K562 (cell line): ENCODE results near the gene SDK1. TPM values are rescaled to one million over a fixed set of nuclear protein-coding genes. Genes with fewer than 3 reads are reported as not detected.

ENCODE experiments used
- ATAC-seq: fragments of 200-7000 bp; cut with Tn5 transposase; 3 replicates; pipeline ENCODE4 v1.9.1; 2020; ENCODE audit warnings: moderate library complexity
- BruUV-seq: library from RNA; stranded (reverse); fragments of 400-500 nt; replicated peaks from 2 replicates; lab custom pipeline; 2021; lab: Mats Ljungman, UMichigan
- CTCF ChIA-PET: fragments of 300-600 bp; formaldehyde crosslinking; extraction: SDS; loops from one replicate; lab custom pipeline; 2021; ENCODE audit warnings: low intra/inter-chr PET ratio; lab: Yijun Ruan, JAX
- POLR2A ChIA-PET: fragments of 300-600, 350-650 bp; sonication (Branson Sonifier 250); formaldehyde crosslinking; extraction: SDS; loops from one replicate; lab custom pipeline; 2021; ENCODE audit warnings: antibody characterized with exemption, inconsistent platforms; lab: Yijun Ruan, JAX
- DNase-seq, 4 experiments: peaks; one replicate each; pipeline versions ENCODE4 v3.0.0 to v3.0.0-alpha.2; 2011 to 2018; ENCODE audit warnings: low spot score in 3 of 4, mixed read lengths in 3 of 4; ENCODE audit errors: extremely low read depth in 1 of 4
- FAIRE-seq: peaks from 2 replicates; lab custom pipeline; 2011; peaks lifted over from hg19 to GRCh38; lab: Jason Lieb, UNC
- H2AFZ ChIP-seq: 2 replicates; pipeline ENCODE4 v1.6.0; 2011; ENCODE audit warnings: low read depth, low read length, control low read depth, inconsistent platforms
- H3K27ac ChIP-seq: fragments of 200-600 bp; 3 replicates; pipeline ENCODE4 v1.8.0; 2011; ENCODE audit warnings: low read depth, mild to moderate bottlenecking, control low read depth, inconsistent platforms, low read length, moderate library complexity, mixed read lengths; ENCODE audit errors: extremely low read depth
- H3K27me3 ChIP-seq, 2 experiments: fragments of 300-600 bp in 1 of 2; 2 replicates in 1 of 2; 3 replicates in 1 of 2; pipeline versions ENCODE4 v1.6.0 to v1.8.0; 2011; ENCODE audit warnings: inconsistent platforms in 2 of 2, low read length in 2 of 2, mild to moderate bottlenecking in 1 of 2, mixed read lengths in 1 of 2, moderate library complexity in 1 of 2; ENCODE audit not compliant: control insufficient read depth in 2 of 2, insufficient read depth in 2 of 2
- H3K36me3 ChIP-seq: fragments of 300-600 bp; 3 replicates; pipeline ENCODE4 v1.8.0; 2011; ENCODE audit warnings: mild to moderate bottlenecking, low read length, inconsistent platforms; ENCODE audit not compliant: control insufficient read depth, insufficient read depth
- H3K4me1 ChIP-seq, 2 experiments: fragments of 200-600 bp in 1 of 2; replicated peaks in 1 of 2; 2 replicates in 1 of 2; 3 replicates in 1 of 2; pipeline versions ENCODE4 v1.5.1 to v1.8.0; 2011; ENCODE audit warnings: inconsistent platforms in 2 of 2, low read length in 2 of 2, mild to moderate bottlenecking in 1 of 2, mixed read lengths in 1 of 2, moderate library complexity in 1 of 2; ENCODE audit not compliant: control insufficient read depth in 2 of 2, insufficient read depth in 2 of 2
- H3K4me2 ChIP-seq: 2 replicates; pipeline ENCODE4 v1.6.1; 2011; ENCODE audit warnings: low read length, control low read depth, inconsistent platforms, mixed read lengths; ENCODE audit not compliant: insufficient read depth
- H3K4me3 ChIP-seq: fragments of 200-600 bp; sonication (generic), shearing (Covaris generic); 2 replicates; pipeline ENCODE4 v1.5.1; 2016; ENCODE audit warnings: control low read depth, inconsistent platforms
- H3K79me2 ChIP-seq: fragments of 200-600 bp; 3 replicates; pipeline ENCODE4 v1.8.0; 2011; ENCODE audit warnings: low read length, inconsistent platforms; ENCODE audit not compliant: control insufficient read depth, insufficient read depth
- H3K9ac ChIP-seq, 2 experiments: 2 replicates each; pipeline versions ENCODE4 v1.6.0 to v1.6.1; 2011; ENCODE audit warnings: low read depth in 2 of 2, low read length in 2 of 2, control low read depth in 1 of 2, inconsistent platforms in 1 of 2, mild to moderate bottlenecking in 1 of 2, mixed read lengths in 1 of 2; ENCODE audit not compliant: insufficient read depth in 1 of 2
- H3K9me1 ChIP-seq: one replicate; pipeline ENCODE4 v1.6.0; 2011; ENCODE audit warnings: inconsistent platforms, mild to moderate bottlenecking, low read length, moderate library complexity; ENCODE audit not compliant: control insufficient read depth, insufficient read depth
- H3K9me3 ChIP-seq: replicated peaks from 2 replicates; pipeline ENCODE4 v1.5.1; 2011; ENCODE audit warnings: low read depth, low read length, inconsistent platforms; ENCODE audit not compliant: control insufficient read depth, insufficient read depth
- H4K20me1 ChIP-seq: replicated peaks from 2 replicates; pipeline ENCODE4 v1.6.1; 2011; ENCODE audit warnings: low read length, inconsistent platforms, mixed read lengths; ENCODE audit not compliant: control insufficient read depth, insufficient read depth
- ADNP ChIP-seq: fragments of 200-800 bp; sonication (Bioruptor generic); IDR thresholded peaks from 2 replicates; pipeline ENCODE4 v1.6.1; 2016; ENCODE audit warnings: missing genetic modification characterization, missing compliant biosample characterization
- ASH1L ChIP-seq: fragments of 450-650 bp; IDR thresholded peaks from 2 replicates; pipeline ENCODE4 v1.6.1; 2018; ENCODE audit warnings: borderline replicate concordance, mild to moderate bottlenecking, low read depth; ENCODE audit not compliant: partially characterized antibody
- ELF4 ChIP-seq: fragments of 450-650 bp; formaldehyde crosslinking; IDR thresholded peaks from 2 replicates; pipeline ENCODE4 v1.4.0; 2022; ENCODE audit warnings: missing genetic modification characterization
- EP300 ChIP-seq: IDR thresholded peaks from 2 replicates; pipeline ENCODE4 v1.6.1; 2012; ENCODE audit warnings: low read length, improper control_type of control experiment
- GATAD2B ChIP-seq: fragments of 450-650 bp; IDR thresholded peaks from 2 replicates; pipeline ENCODE4 v1.6.1; 2017; ENCODE audit warnings: mild to moderate bottlenecking, borderline replicate concordance
- KLF16 ChIP-seq: IDR thresholded peaks from 2 replicates; pipeline ENCODE4 v1.6.1; 2016; ENCODE audit warnings: antibody characterized with exemption
- MECOM ChIP-seq: fragments of 250-450 bp; sonication (Bioruptor Pico); IDR thresholded peaks from 2 replicates; pipeline ENCODE4 v1.8.0; 2022; ENCODE audit warnings: inconsistent platforms
- POLR3G ChIP-seq: IDR thresholded peaks from 2 replicates; pipeline ENCODE4 v1.6.1; 2011; ENCODE audit not compliant: insufficient read length, insufficient replicate concordance; ENCODE audit errors: extremely low read depth
- ZNF121 ChIP-seq: sonication (generic); formaldehyde crosslinking; conservative IDR thresholded peaks from 2 replicates; pipeline ENCODE4 v1.8.0; 2022; ENCODE audit warnings: missing genetic modification reagents
- ZNF780A ChIP-seq: fragments of 250-450 bp; sonication (Bioruptor Pico); IDR thresholded peaks from 2 replicates; pipeline ENCODE4 v1.5.0; 2021; ENCODE audit warnings: mild to moderate bottlenecking
- WGBS: fragments of 100-300 bp; shearing (Covaris generic); methylation state at CpG from one replicate; pipeline ENCODE4 v1.1.6; 2016; ENCODE audit warnings: low coverage, mixed read lengths; ENCODE audit not compliant: insufficient coverage; ENCODE audit errors: missing lambda C conversion rate; 5-methylcytosine and 5-hydroxymethylcytosine counted together
- in situ Hi-C: fragments of 300-500 bp; cut with MboI; formaldehyde crosslinking; loops from 4 replicates; pipeline ENCODE4 v1.15.0; 2018; ENCODE audit warnings: inconsistent platforms, mixed read lengths
- intact Hi-C: fragments of 100-400 bp; cut with micrococcal nuclease; formaldehyde crosslinking; loops from 2 replicates; pipeline ENCODE4 v1.14.2; 2022
- polyA plus RNA-seq, 8 experiments: library from polyadenylated mRNA; depleted of rRNA in 4 of 8; stranded (reverse) in 5 of 8; unstranded in 3 of 8; fragments of >200 nt; fragmentation: Nextera tagmentation in 2 of 8; fragmentation: Illumina TruSeq in 1 of 8; extraction: Ambion mirVana in 2 of 8; extraction: Trizol in 1 of 8; gene quantifications; 2 replicates each; pipeline versions ENCODE4 v1.2.1 to v1.2.3, GENCODE V29; 2011 to 2014; ENCODE audit warnings: inconsistent platforms in 1 of 8, missing spikeins in 1 of 8
- total RNA-seq, 7 experiments: library from RNA; depleted of rRNA in 6 of 7; stranded (reverse); fragments of >200 nt in 6 of 7; fragmentation: Illumina TruSeq in 2 of 7; extraction: Trizol in 2 of 7; gene quantifications; 2 replicates each; pipeline versions ENCODE4 v1.2.1 to v1.2.3, GENCODE V29; 2011 to 2021; ENCODE audit warnings: low replicate concordance in 1 of 7
- TF ChIP-seq, protein P1 (sequence below): fragments of 250-450 bp; sonication (Bioruptor Pico); IDR thresholded peaks from 2 replicates; pipeline ENCODE4 v1.5.0; 2021
- TF ChIP-seq, protein P2 (sequence below): sonication (generic); formaldehyde crosslinking; IDR thresholded peaks from 2 replicates; pipeline ENCODE4 v1.8.0; 2022; ENCODE audit warnings: mild to moderate bottlenecking, missing genetic modification reagents, borderline replicate concordance
- TF ChIP-seq, protein P3 (sequence below), 2 experiments: IDR thresholded peaks in 1 of 2; conservative IDR thresholded peaks in 1 of 2; 2 replicates each; pipeline ENCODE4 v1.6.1; 2016; ENCODE audit warnings: low read depth in 2 of 2, mild to moderate bottlenecking in 1 of 2, missing compliant biosample characterization in 1 of 2, missing genetic modification characterization in 1 of 2, moderate library complexity in 1 of 2
- TF ChIP-seq, protein P4 (sequence below): fragments of 250-450 bp; sonication (Bioruptor Pico); IDR thresholded peaks from 2 replicates; pipeline ENCODE4 v1.9.0; 2021; ENCODE audit warnings: mild to moderate bottlenecking, inconsistent platforms

Gene SDK1
- total and polyA plus RNA-seq, 9 of the 15 experiments (the other 6 are each of a cell fraction or from before 2014, with no cell fraction given) = 0.16 TPM; not detected in 8

DNA sequence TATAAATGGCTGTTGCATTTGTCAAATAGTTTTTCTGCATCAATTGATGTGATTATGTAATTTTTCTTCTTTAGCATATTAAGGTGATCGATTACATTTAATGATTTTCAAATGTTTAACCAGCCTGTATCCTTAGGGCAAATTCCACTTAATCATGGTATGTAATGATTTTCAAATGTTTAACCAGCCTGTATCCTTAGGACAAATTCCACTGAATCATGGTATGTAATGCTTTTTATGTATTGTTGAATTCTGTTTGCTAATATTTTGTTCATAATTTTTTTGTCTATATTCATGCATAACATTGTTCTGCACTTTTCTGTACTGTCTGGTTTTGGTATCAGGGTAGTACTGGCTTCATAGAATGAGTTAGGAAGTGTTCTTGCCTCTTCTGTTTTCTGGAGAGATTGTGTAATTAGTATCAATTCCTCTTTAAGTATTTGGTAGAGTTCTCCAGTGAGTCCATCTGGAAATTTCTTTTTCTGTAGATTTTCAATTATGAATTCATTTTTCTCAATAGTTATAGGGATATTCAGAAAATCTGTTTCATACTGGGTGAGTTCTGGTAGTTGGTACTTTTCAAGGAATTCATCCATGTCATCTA is 987.8 kb downstream of the SDK1 start:
- Histone ChIP-seq H4K20me1 (no peaks in the 10 kb centered on the region), H3K9ac (no peak overlapping the region), H3K9me1 (no peaks in the 10 kb centered on the region), H3K9me3 (no peaks in the 10 kb centered on the region), H3K27me3 (peaks cover 0 to 11% of the 10 kb centered on the region in 2 experiments; a peak in 2 of 5 replicates), H3K4me1 (no peaks in the 10 kb centered on the region), H2AFZ (no peak overlapping the region), H3K4me3 (no peak overlapping the region), H3K4me2 (no peak overlapping the region), H3K79me2 (no peaks in the 10 kb centered on the region), H3K36me3 (no peaks in the 10 kb centered on the region), H3K27ac (no peak overlapping the region)
- WGBS = 0% methylated on average over 1 of the region's 1 CpG
- ATAC-seq = no peak
- no TSS peak for BruUV-seq
- intact Hi-C loops = no loop called here
- ChIA-PET POLR2A (no interaction called here), CTCF (no interaction called here)
- in situ Hi-C loops = no loop called here
- no peak for DNase-seq
- no peak for FAIRE-seq
- TF ChIP-seq, protein P1, sequence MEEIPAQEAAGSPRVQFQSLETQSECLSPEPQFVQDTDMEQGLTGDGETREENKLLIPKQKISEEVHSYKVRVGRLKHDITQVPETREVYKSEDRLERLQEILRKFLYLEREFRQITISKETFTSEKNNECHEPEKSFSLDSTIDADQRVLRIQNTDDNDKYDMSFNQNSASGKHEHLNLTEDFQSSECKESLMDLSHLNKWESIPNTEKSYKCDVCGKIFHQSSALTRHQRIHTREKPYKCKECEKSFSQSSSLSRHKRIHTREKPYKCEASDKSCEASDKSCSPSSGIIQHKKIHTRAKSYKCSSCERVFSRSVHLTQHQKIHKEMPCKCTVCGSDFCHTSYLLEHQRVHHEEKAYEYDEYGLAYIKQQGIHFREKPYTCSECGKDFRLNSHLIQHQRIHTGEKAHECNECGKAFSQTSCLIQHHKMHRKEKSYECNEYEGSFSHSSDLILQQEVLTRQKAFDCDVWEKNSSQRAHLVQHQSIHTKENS (CRISPR knock-in tag) = no peak
- TF ChIP-seq ZNF780A (CRISPR knock-in tag) = no peak
- TF ChIP-seq ELF4 = no peak
- TF ChIP-seq GATAD2B = no peak
- TF ChIP-seq, protein P2, sequence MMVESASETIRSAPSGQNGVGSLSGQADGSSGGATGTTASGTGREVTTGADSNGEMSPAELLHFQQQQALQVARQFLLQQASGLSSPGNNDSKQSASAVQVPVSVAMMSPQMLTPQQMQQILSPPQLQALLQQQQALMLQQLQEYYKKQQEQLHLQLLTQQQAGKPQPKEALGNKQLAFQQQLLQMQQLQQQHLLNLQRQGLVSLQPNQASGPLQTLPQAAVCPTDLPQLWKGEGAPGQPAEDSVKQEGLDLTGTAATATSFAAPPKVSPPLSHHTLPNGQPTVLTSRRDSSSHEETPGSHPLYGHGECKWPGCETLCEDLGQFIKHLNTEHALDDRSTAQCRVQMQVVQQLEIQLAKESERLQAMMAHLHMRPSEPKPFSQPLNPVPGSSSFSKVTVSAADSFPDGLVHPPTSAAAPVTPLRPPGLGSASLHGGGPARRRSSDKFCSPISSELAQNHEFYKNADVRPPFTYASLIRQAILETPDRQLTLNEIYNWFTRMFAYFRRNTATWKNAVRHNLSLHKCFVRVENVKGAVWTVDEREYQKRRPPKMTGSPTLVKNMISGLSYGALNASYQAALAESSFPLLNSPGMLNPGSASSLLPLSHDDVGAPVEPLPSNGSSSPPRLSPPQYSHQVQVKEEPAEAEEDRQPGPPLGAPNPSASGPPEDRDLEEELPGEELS (CRISPR knock-in tag) = no peak
- TF ChIP-seq, protein P3, sequence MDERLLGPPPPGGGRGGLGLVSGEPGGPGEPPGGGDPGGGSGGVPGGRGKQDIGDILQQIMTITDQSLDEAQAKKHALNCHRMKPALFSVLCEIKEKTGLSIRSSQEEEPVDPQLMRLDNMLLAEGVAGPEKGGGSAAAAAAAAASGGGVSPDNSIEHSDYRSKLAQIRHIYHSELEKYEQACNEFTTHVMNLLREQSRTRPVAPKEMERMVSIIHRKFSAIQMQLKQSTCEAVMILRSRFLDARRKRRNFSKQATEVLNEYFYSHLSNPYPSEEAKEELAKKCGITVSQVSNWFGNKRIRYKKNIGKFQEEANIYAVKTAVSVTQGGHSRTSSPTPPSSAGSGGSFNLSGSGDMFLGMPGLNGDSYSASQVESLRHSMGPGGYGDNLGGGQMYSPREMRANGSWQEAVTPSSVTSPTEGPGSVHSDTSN (CRISPR knock-in tag; IDR thresholded peaks at IDR 0.05; ENCODE audit: low read depth) = no peak
- TF ChIP-seq, protein P3 (tag; conservative IDR thresholded peaks at IDR 0.05; ENCODE audit: low read depth) = no peak
- no peak for TF ChIP-seq POLR3G
- no peak for TF ChIP-seq ADNP (tag)
- TF ChIP-seq, protein P4, sequence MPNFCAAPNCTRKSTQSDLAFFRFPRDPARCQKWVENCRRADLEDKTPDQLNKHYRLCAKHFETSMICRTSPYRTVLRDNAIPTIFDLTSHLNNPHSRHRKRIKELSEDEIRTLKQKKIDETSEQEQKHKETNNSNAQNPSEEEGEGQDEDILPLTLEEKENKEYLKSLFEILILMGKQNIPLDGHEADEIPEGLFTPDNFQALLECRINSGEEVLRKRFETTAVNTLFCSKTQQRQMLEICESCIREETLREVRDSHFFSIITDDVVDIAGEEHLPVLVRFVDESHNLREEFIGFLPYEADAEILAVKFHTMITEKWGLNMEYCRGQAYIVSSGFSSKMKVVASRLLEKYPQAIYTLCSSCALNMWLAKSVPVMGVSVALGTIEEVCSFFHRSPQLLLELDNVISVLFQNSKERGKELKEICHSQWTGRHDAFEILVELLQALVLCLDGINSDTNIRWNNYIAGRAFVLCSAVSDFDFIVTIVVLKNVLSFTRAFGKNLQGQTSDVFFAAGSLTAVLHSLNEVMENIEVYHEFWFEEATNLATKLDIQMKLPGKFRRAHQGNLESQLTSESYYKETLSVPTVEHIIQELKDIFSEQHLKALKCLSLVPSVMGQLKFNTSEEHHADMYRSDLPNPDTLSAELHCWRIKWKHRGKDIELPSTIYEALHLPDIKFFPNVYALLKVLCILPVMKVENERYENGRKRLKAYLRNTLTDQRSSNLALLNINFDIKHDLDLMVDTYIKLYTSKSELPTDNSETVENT = no peak
- no peak for TF ChIP-seq KLF16
- no peak for TF ChIP-seq ZNF121 (CRISPR knock-in tag)
- TF ChIP-seq EP300 = no peak
- no peak for TF ChIP-seq MECOM
- no peak for TF ChIP-seq ASH1L
